K562 (cell line): Measurements from ENCODE around the gene TREX2.

Experiments
- ATF6 ChIP-seq: sonication (generic); formaldehyde crosslinking; IDR thresholded peaks from 2 replicates; pipeline ENCODE4 v1.4.0; 2020; ENCODE audit warnings: mild to moderate bottlenecking, missing genetic modification reagents
- CTCF ChIP-seq, 3 experiments: IDR thresholded peaks in 2 of 3; conservative IDR thresholded peaks in 1 of 3; 2 replicates each; pipeline ENCODE4 v1.5.1; 2011 to 2012; ENCODE audit warnings: low read length in 3 of 3, mild to moderate bottlenecking in 3 of 3, control low read depth in 2 of 3, improper control_type of control experiment in 1 of 3, inconsistent platforms in 1 of 3, low read depth in 1 of 3, mixed read lengths in 1 of 3, moderate library complexity in 1 of 3; ENCODE audit not compliant: insufficient read depth in 2 of 3
- EP300 ChIP-seq: IDR thresholded peaks from 2 replicates; pipeline ENCODE4 v1.6.1; 2012; ENCODE audit warnings: low read length, improper control_type of control experiment
- EZH2 ChIP-seq: IDR thresholded peaks from 2 replicates; pipeline ENCODE4 v1.6.1; 2012; ENCODE audit warnings: low read depth, mild to moderate bottlenecking, inconsistent platforms, low read length, borderline replicate concordance
- JUN ChIP-seq, 2 experiments: sonication (generic) in 1 of 2; formaldehyde crosslinking in 1 of 2; IDR thresholded peaks; 2 replicates each; pipeline versions ENCODE4 v1.6.1 to v1.8.0; 2012 to 2022; ENCODE audit warnings: borderline replicate concordance in 2 of 2, mild to moderate bottlenecking in 2 of 2, improper control_type of control experiment in 1 of 2, low read depth in 1 of 2, low read length in 1 of 2, missing genetic modification reagents in 1 of 2
- PREB ChIP-seq: sonication (generic); formaldehyde crosslinking; IDR thresholded peaks from 2 replicates; pipeline ENCODE4 v1.8.1; 2023; ENCODE audit warnings: mild to moderate bottlenecking, missing genetic modification reagents
- SIN3A ChIP-seq, 2 experiments: fragments of 150-350 bp in 1 of 2; IDR thresholded peaks; 2 replicates each; pipeline ENCODE4 v1.6.1; 2011 to 2016; ENCODE audit warnings: borderline replicate concordance in 2 of 2, low read depth in 2 of 2, low read length in 2 of 2, mild to moderate bottlenecking in 2 of 2, moderate library complexity in 2 of 2; ENCODE audit not compliant: control insufficient read depth in 1 of 2
- ZKSCAN3 ChIP-seq: fragments of 250-450 bp; sonication (Bioruptor Pico); IDR thresholded peaks from 2 replicates; pipeline ENCODE4 v1.4.0; 2020
- ZNF23 ChIP-seq: fragments of 250-450 bp; sonication (Bioruptor Pico); IDR thresholded peaks from 2 replicates; pipeline ENCODE4 v1.4.0; 2020; ENCODE audit warnings: mild to moderate bottlenecking

GRCh38 chrX:153459986-153460385 is 14.1 kb upstream of the TREX2 start:
- no peak for TF ChIP-seq ZKSCAN3
- no peak for TF ChIP-seq EZH2
- no peak for TF ChIP-seq ATF6 (CRISPR knock-in tag)
- TF ChIP-seq SIN3A (IDR thresholded peaks at IDR 0.05; ENCODE audit: borderline replicate concordance in 2 of 2, control insufficient read depth in 1 of 2, low read depth in 2 of 2, low read length in 2 of 2) = no peak
- TF ChIP-seq PREB (CRISPR knock-in tag) = no peak
- TF ChIP-seq JUN (IDR thresholded peaks at IDR 0.05; ENCODE audit: borderline replicate concordance, low read depth, low read length) = no peak
- TF ChIP-seq JUN (CRISPR knock-in tag; IDR thresholded peaks at IDR 0.05; ENCODE audit: borderline replicate concordance) = no peak
- TF ChIP-seq EP300 = no peak
- TF ChIP-seq ZNF23 (CRISPR knock-in tag) = no peak
- no peak for TF ChIP-seq CTCF (IDR thresholded peaks at IDR 0.05 in 2 of 3, conservative IDR thresholded peaks at IDR 0.05 in 1 of 3; ENCODE audit: insufficient read depth in 2 of 3, low read depth in 1 of 3, low read length in 3 of 3)
